NOMO-1 treated with dmso at 0.1 percent for 144 hours (cell line): ENCODE results near the gene CARS1.
"Not testable (repeated sequence)": the region's sequence is repeated elsewhere in the genome, so short reads cannot be mapped to it uniquely, and the experiment has no call there.

Source experiments
- DNase-seq: peaks from one replicate; lab custom pipeline; 2025; ENCODE audit not compliant: unreplicated experiment; lab: John Stamatoyannopoulos, UW

Gene CARS1

DNA sequence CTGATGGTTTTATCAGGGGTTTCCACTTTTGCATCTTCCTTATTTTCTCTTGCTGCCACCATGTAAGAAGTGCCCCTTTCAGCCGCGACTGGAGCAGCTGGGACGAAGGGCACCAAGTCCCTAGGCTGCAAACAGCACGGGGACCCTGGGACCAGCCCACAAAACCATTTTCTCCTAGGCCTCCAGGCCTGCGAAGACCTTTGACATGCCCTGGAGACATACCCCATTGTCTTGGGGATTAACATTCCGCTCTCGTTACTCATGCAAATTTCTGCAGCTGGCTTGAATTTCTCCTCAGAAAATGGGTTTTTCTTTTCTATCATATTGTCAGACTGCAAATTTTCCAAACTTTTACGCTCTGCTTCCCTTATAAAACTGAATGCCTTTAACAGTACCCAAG lies 6.7 kb upstream of the CARS1 start:
- DNase-seq, result not testable (repeated sequence)

DNA sequence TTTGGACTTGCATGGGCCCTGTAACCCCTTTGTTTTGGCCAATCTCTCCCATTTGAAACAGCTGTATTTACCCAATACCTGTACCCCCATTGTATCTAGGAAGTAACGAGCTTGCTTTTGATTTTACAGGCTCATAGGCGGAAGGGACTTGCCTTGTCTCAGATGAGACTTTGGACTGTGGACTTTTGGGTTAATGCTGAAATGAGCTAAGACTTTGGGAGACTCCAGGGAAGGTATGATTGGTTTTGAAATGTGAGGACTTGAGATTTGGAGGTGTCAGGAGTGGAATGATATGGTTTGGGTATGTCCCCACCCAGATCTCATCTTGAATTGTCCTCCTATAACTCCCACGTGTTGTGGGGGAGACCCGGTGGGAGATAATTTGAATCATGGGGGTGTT lies 6.2 kb upstream of the CARS1 start:
- not testable (repeated sequence) for DNase-seq

DNA sequence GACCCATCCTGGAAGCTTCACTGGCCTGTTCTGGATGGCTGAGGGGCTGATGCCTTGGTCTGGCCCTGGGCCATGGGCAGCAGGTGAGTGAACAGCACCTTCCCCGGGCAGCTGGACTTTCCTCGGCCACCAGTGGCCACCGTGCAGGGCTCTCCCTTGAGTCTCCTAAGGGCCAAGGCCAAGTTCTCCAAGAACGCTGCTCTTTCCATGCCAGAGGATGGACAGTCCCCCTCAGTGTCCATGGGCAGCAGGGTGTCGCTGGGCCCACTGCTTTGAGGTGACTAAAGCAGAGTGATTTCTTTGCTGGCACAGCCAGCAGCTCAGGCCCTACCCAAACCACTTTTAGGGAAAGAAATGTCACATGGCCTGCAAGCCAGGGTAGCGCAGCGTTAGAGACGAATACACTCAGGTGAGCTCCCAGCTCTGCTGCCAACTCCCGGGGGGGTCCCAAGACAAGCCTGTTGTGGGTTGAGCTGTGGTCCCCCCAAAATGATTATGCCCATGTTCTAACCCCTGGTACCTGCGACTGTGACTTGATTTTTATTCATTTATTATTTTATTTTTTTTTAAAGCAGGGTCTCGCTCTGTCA lies 3.3 kb upstream of the CARS1 start:
- DNase-seq, result no peak

DNA sequence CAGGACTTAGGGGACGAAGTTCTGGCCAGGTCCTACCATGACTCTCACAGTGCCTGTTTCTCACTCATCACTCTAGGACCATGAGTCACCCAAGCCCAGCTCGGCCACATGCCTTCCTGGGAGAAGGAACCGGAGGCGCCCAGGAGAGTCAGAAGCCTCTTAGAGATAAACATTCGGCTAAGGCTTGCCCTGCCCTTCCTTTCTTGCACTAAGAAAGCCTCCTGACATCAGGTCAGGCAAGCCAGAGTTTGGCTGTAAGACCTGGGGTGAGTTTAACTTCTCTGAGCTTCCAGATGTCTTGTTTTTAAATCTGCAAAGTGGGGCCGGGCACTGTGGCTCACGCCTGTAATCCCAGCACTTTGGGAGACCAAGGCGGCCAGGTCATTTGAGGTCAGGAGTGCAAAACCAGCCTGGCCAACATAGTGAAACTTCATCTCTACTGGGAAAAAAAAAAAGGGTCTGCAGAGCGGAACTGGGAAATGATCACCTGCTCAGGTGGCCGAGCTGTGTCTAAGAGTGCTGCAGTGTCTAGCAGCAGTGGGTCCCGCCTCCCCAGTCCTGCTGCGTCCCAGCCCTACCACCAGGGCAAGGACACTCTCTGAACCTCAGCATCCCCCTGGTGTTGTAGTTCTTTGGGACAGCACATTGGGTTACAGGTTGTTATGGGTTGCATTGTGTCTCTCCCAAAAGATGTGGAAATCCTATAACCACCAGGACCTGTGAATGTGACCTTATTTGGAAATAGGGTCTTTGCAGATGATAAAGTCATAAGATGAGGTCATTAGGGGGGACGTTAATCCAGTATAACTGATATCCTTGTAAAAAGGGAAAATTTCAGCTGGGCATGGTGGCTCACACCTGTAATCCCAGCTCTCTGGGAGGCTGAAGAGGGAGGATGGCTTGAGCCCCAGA lies 1.8 kb upstream of the CARS1 start:
- no peak for DNase-seq

DNA sequence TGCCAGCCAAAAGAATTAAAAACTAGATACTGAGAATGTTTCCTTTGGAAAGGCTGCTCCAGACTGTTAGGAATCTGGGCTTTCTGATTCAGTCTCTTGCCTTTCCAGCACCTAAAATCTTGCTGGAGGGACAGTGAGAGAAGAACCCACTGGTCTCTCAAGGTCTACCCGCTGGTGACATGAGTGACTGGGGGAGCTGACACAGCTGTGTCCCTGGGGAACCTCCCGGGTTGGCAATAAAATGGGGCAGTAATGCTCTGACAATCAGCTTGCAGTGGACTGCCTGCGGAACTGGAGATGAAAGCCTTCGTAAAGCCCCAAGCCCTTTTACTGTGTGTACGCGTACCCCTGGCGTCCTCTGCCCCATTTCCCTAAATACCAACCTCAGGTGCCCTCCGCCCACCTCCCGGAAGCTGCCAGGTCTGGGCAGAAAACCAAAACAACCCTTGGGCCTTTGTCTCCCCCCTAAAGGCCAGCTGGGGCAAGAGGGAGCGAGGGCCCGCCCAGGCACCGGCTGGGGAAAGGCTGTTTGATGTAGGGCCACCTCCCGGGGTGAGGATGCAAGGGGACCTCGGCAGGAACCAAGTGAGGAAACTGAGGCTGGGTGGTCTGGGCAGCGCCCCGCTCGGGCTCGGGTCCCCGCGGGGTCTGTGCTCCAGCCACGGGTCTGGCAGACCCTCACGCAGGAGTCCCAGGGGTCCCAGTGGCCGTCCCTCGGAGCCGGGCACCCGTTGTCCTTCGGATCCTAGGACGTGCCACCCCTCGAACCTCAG lies 741 bp downstream of the CARS1 start:
- no peak for DNase-seq

DNA sequence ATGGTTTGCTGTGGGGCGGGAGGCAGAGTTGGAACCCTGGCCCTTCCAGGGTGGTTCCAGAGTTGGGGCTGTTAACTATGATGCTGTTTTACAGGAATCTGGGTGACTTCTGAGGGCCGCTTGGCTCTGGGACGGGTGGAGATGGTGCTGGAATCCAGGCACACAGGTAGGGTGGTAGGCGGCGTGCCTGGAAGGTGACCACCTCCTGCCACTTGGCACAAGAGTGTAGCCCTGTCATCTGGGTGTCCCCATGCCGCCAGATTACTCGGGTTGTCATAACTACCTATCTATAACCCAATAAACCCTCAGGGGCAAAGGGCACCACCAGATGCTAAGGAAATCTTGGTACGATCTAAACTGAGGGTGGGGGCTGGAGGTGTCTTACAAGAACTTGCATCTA lies 1.3 kb downstream of the CARS1 start:
- DNase-seq, result no peak

DNA sequence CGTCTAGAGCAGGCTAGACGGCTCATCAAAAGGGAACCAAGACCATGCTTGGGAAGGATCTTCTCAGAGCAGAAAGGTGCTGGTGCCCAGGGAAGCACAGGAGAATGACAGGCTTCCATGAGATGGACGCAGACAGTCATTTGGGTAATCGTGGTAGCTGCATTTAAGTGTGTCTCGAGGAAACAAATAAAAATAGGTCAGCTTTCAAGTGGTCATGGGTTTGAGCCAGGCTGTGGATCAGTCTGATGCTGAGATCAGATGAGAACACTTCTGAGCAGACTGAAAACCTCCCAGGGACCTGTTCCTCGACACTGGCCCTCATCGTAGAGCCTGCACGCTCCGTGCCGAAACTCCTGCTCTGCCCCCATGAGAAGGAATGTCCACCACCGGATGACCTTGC lies 4.7 kb downstream of the CARS1 start:
- DNase-seq, result no peak

DNA sequence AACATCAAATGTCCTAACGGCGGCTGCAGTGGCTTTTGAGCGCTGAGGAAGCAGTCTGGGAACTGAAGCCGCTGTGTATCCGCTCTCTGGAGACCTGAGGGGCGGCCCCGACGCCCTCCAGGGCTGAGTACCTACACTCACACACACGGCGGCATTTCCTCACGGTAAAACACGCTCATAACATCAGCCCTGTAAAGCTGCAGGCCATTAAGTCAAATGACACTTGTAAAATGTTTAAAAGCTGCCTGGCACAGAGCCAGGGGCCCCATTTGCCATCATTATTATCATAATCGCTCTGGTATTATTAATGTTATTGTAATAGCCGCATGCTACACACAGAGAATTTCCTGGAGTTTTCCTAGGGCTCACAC lies 5.1 kb downstream of the CARS1 start:
- no peak for DNase-seq

DNA sequence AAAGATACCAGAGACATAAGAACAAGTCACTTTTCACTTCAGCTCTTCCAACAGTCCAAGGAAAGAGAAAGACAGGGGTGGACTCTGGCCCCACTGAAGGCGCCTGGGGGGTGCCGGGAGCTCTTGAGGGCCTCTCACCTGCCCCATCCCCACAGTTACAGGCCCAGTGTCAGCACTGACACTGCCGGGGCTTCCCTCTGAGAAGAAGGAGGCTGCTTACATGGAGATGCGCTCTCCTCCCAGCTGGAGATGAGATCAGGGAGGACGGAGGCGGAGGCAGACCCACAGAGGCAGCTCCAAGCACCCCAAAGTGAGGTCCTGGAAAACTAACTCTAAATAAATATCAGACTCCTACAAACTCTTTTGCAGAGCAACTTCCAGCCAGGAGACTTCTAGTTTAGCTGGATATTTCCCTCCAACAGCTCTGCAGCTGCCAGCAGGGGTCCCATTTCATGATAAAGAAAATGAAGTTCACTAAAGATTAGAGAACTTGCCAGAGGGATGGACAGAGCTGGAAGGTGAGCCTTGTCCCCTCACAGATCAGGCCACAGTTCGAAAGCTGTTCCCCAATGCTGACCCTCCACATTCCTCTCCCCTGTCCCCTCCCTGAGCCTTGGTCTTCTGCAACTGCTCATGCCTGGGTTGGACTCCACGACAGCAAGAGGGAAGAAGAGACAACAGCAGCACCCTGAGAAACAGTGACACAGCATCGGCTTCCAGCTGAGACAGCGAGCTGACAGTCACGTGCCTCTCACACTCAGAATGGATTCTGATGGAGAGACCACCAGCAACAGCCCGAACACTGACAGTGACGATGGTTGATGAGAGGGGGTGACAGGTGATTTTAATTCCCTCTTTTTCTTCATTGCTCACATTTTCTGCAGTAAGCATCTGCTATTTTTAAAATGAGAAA lies 5.8 kb downstream of the CARS1 start:
- DNase-seq, result no peak

DNA sequence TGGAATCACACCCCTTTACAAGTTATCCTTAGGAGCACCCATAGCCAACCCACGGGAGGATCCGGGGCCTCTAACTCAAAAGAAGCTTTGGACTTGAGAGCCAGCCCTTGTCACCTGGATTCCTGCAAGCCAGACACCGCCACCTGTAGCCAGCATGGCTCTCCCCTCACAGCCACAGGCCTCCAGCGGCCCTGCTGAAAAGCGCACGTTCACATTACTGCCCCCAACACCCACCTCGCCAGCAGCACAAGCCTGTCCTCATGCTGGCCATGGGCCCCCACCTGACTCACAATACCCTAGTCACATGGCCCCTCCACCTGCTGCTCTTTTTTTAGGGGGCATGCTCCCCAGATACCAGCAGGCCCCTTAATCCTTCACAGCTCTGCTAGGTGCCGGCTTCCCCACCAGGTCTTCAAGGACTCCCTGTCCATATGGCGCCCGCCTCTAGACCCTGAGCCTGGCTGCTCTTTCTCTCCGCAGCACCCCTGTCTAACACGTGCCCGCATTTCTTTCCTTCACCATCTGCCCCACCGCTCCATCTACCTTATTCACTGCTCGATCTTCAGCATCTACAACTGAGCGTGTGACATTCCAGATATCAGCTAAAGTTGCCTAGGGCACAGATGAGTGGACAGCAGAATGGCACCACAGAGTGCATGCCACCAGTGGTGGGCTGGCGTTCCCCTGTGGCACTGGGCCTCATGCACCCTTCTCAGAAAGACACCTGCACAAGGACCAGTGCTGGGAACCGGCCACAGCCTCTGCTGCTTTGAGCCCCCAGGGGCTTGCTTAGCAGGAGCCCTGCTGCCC lies 6.6 kb downstream of the CARS1 start:
- DNase-seq, result no peak

DNA sequence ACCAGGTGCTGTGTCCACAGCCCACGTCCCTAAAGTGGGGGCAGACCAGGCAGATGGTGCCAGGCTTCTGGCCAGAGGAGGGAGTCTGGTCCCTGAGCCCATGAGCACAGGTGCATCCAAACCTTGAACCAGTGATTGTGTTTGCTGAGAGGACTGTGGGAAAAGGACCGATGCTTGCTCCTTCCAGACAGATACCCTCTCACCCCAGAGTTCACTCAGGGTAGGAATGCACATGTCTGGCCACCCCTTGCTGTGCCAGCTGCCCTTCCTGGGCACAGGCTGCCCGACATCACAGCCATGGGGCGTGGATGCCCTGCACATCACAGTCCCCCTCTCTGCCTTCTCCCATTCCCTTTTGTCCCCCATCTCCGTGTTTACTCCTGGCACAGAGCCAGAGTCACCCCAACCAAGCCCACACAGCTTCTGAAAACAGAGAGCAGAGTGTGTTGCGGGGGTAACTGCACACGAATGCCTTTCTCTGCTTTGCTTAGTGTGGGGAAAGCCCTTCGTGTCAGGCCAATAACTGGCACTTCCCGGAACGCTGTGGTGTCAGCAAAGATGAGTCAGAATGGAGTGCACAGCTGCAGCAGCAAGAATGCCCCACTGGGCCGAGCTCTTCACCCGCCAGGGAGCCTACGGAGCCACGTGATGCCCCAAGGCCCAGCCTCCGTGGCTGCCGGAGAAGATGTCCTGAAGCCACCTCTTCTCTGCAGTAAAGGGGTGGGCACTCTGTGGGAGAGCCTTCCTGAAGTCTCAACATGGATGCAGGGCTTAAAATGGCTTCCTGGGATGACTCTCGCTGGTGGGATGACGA lies 7.6 kb downstream of the CARS1 start:
- DNase-seq, result peak; percentile 93

DNA sequence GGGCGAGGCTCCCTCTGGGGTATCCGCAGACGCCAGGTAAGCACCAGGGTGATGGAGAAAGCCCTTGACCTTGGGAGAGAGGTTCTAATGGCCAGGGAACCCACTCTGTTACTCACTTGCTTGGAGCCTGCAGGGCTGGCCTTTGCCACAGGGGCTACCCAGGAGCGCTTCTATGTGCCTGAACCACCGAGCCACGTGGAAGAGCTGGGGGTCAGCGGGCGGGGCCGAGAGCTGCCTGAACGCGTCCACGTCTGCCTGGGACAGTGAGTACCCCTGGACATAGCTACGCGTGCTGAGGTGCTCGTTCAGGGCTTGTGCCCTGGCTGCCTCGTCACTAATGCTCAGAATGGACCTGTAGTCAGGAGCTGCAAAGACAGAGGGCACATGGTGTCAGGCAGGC lies 9.6 kb downstream of the CARS1 start:
- no peak for DNase-seq

DNA sequence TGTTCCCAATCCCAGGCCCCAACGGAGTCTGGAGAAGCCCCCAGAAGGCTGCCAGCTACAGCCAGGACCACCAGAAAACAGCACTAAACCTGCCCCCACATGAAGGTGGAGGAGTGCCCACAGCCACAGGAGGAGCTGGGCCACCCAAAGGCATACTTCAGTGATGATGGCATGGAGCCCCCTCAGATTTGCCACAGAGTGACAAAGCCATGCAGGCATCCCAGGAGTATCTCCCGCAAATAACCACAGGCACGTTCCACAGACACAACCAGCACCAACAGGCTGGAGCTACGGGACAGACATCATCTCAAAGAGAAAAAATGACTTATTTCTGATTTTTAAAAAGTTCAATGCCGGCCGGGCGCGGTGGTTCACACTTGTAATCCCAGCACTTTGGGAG lies 10.6 kb downstream of the CARS1 start:
- DNase-seq, result no peak

DNA sequence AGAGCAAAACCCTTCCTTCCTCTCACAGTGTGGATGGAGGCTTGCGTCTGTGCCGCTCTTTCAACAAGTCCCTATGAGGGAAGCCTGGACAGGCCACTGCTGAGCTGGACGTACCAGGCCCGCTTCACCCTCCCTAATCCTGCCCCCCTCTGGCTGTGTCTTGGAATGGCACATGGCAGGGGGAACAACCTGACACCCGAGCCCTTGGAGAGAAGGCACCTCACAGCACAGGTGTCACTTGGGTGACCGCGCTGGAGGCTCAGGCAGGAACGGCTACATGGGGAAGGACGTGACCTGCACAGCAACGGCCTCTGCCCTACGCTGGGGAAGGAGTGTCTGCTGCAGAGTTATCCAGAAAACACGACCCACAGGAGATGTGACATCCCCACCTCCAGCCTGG lies 11.0 kb downstream of the CARS1 start:
- no peak for DNase-seq

DNA sequence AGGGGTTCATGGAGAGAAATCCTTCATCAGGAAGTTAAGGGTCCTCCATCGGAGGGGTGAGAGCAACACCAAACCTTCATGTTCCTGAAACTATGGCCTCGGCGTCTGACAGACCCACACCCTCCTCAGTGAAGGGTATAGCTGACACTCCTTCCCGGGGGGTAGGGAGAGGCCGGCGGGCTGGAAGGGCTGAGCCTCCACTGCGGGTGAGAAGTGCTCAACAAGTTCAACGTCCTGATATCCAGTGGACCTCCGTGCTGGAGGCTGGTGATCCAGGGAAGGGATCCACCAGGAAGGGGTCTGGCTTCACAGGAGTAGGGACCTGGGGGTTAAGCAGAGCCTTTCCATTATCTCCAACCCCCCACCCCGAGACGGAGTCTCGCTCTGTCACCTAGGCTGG lies 12.3 kb downstream of the CARS1 start:
- DNase-seq, result no peak

DNA sequence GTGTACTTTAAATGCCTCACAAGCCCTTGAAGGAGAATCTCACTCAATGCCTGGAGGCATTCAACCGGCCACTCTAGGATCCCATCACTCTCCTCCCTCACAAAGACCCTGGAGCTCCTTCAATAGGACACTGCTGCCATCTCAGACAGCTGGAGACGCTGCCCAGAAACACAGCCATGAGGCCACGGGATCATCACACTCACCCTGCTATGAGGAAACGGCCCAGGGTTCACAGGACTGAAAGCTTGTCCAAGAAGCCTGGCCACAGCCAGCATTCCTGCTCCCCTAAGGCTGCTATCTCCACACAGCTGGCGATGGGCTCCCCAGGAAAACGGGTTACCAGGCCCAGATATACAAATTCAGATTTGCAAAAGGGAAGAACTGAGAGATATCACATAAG lies 13.2 kb downstream of the CARS1 start:
- DNase-seq, result no peak

DNA sequence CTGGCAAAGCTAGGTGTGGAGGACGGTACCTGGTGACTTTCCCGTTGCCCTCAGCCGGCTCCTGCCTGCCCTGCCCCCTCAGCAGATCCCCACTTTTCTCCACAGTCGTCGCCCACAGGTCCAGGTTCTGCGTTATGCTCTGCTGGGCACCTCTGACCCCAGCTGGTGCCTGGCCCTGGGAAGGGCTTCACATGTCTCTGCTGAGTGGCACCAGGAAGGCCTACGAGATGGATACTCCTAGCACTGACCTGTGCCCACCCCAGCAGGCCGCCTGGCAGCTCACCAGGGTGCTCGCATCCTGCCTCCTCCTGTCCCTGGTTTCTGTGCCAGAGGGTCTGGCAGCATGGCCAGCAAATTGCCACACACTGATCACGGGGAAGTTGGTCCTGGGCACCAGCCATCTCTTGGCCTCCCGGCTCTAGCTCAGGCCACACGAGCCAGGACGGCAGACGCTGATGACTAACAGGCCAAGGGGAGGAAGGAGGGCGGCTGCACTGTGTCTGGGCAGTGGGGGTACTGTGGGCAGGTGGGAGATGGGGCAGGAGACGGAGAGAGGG lies 13.8 kb downstream of the CARS1 start:
- DNase-seq, result no peak

DNA sequence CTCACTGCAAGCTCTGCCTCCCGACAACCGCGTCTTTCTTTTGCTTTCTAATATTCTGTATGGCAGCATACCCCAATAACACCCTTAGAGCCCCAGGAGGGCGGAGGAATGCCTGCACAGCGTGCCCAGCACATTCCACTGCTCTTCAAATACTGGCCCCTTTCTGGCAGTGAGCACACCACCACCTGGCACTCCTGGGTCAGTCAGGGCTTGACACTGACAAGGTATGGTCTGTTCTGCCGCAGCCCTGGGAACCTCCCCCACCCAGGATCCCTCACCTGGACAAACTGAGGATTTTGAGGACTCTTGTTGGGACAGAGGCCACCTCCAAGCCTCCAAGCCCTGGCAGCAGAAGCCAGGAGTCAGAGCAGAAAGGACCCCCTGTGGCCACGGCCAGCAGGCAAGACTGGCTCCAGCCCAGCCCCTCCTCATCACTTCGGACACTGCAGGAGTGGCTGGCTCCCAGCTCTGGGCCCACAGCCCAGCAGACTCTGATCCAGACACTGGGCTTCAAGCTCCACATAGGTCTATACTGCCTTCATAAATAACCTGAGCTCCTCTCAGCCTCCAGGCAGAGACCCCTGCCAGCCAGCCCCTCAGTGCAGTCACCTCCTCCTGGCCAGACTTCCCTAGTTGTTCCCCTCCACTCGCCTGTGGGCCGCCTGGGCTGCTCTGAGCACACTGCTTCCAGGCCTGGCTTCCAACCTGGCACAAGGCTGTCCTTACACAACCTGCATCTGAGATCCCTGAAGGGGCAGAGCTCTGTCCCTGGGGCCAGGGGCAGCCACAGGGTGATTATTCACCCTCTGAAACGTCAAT lies 14.5 kb downstream of the CARS1 start:
- no peak for DNase-seq
